ENCODE measurements around the gene CELSR3.

Gene CELSR3

GRCh38 chr3:48587686-48588085, 75.0 kb downstream of the CELSR3 start:
- H3K4me3 ChIP-seq (ENCODE audit: low read depth, low read length): no peak overlapping the region
- DNase-seq (ENCODE audit: low read depth): no peak
- TF ChIP-seq, protein P1, sequence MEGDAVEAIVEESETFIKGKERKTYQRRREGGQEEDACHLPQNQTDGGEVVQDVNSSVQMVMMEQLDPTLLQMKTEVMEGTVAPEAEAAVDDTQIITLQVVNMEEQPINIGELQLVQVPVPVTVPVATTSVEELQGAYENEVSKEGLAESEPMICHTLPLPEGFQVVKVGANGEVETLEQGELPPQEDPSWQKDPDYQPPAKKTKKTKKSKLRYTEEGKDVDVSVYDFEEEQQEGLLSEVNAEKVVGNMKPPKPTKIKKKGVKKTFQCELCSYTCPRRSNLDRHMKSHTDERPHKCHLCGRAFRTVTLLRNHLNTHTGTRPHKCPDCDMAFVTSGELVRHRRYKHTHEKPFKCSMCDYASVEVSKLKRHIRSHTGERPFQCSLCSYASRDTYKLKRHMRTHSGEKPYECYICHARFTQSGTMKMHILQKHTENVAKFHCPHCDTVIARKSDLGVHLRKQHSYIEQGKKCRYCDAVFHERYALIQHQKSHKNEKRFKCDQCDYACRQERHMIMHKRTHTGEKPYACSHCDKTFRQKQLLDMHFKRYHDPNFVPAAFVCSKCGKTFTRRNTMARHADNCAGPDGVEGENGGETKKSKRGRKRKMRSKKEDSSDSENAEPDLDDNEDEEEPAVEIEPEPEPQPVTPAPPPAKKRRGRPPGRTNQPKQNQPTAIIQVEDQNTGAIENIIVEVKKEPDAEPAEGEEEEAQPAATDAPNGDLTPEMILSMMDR (IDR thresholded peaks at IDR 0.05; ENCODE audit: low read depth, low read length, missing control alignments): no peak

Data from GM12864 (cell line).